Uterus (tissue), 4 donors: Measurements from ENCODE around the gene NRXN3. TPM values are rescaled to one million over a fixed set of nuclear protein-coding genes. Genes with fewer than 3 reads are reported as not detected.

Experiments used
- DNase-seq, 2 donors: peaks; one replicate each; pipeline ENCODE4 v3.0.0-alpha.2; 2019 to 2020
- H3K27ac ChIP-seq, 2 donors: fragments of 200-600 bp; sonication (generic); 1 replicate in 1 of 2; 2 replicates in 1 of 2; pipeline ENCODE4 v1.5.1; 2016 to 2018
- H3K27me3 ChIP-seq, 2 donors: fragments of 200-600 bp; sonication (generic); one replicate each; pipeline ENCODE4 v1.5.1; 2018 to 2019; ENCODE audit warnings: control low read depth in 1 of 2
- H3K36me3 ChIP-seq, 2 donors: fragments of 200-600 bp; sonication (generic); one replicate each; pipeline ENCODE4 v1.5.1; 2019; ENCODE audit warnings: control low read depth in 1 of 2
- H3K4me1 ChIP-seq, 2 donors: fragments of 200-600 bp; sonication (generic); one replicate each; pipeline ENCODE4 v1.5.1; 2018 to 2019; ENCODE audit warnings: control low read depth in 1 of 2
- H3K4me3 ChIP-seq, 2 donors: fragments of 200-600 bp; sonication (generic); 1 replicate in 1 of 2; 2 replicates in 1 of 2; pipeline ENCODE4 v1.5.1; 2018 to 2019; ENCODE audit warnings: mild to moderate bottlenecking in 1 of 2
- H3K9me3 ChIP-seq, 2 donors: fragments of 200-600 bp; sonication (generic); one replicate each; pipeline ENCODE4 v1.5.1; 2019; ENCODE audit warnings: control low read depth in 1 of 2
- POLR2A ChIP-seq, 2 donors: fragments of 450-650 bp; IDR thresholded peaks; one replicate each; pipeline ENCODE4 v1.6.1; 2016; ENCODE audit warnings: antibody characterized with exemption in 2 of 2, mild to moderate bottlenecking in 1 of 2, moderate library complexity in 1 of 2
- intact Hi-C: fragments of 100-400 bp; cut with DNase I; formaldehyde crosslinking; loops from one replicate; pipeline ENCODE4 v1.15.1; 2023; ENCODE audit warnings: low total_unique reads
- total RNA-seq, 4 donors: library from RNA; depleted of rRNA in 3 of 4; stranded (reverse); fragments of >200 nt in 3 of 4; gene quantifications; one replicate each; pipeline versions ENCODE4 v1.1.0 to v1.2.4, GENCODE V29; 2014 to 2023
- TF ChIP-seq, protein P1 (sequence below), 4 experiments: fragments of 200-600 bp in 2 of 4; fragments of 450-650 bp in 2 of 4; sonication (generic) in 2 of 4; IDR thresholded peaks; one replicate each; pipeline ENCODE4 v1.5.1; 2016 to 2019; ENCODE audit warnings: antibody characterized with exemption in 4 of 4, mild to moderate bottlenecking in 2 of 4, moderate library complexity in 1 of 4
- donor health status: DM: yes; HTN: yes; CAD: no.

NRXN3 gene
- total RNA-seq, 4 donors from 2014 or later: 2.9 to 17.0 (median 4.4) TPM

DNA sequence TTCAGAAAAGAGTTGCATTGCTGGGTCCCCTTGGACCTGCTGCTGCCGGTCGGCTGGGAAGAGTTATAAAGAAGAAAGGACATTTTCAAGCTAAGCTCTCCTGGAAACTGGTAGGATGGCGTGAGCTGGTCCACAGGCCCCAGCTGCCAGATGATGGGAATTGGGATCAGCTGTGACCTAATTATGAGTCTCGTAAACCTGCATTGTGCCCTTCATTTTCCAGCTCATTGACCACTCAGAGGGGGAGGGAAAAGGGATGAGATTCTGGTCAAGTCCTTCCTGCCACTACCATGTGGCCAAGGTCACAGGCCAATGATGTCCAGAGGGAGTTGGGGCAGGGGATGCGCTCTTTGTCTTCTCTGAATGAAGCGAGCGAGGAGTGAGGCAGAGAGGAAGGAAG lies 320.9 kb downstream of the NRXN3 start:
- Histone ChIP-seq H3K36me3 (no peaks in the 10 kb centered on the region), H3K9me3 (no peaks in the 10 kb centered on the region), H3K27ac (no peak overlapping the region), H3K27me3 (no peaks in the 10 kb centered on the region), H3K4me1 (no peaks in the 10 kb centered on the region), H3K4me3 (no peak overlapping the region)
- intact Hi-C loops: no loop called here
- TF ChIP-seq, protein P1, sequence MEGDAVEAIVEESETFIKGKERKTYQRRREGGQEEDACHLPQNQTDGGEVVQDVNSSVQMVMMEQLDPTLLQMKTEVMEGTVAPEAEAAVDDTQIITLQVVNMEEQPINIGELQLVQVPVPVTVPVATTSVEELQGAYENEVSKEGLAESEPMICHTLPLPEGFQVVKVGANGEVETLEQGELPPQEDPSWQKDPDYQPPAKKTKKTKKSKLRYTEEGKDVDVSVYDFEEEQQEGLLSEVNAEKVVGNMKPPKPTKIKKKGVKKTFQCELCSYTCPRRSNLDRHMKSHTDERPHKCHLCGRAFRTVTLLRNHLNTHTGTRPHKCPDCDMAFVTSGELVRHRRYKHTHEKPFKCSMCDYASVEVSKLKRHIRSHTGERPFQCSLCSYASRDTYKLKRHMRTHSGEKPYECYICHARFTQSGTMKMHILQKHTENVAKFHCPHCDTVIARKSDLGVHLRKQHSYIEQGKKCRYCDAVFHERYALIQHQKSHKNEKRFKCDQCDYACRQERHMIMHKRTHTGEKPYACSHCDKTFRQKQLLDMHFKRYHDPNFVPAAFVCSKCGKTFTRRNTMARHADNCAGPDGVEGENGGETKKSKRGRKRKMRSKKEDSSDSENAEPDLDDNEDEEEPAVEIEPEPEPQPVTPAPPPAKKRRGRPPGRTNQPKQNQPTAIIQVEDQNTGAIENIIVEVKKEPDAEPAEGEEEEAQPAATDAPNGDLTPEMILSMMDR (IDR thresholded peaks at IDR 0.05): no peak
- no peak for TF ChIP-seq POLR2A (IDR thresholded peaks at IDR 0.05)
- no peak for DNase-seq

DNA sequence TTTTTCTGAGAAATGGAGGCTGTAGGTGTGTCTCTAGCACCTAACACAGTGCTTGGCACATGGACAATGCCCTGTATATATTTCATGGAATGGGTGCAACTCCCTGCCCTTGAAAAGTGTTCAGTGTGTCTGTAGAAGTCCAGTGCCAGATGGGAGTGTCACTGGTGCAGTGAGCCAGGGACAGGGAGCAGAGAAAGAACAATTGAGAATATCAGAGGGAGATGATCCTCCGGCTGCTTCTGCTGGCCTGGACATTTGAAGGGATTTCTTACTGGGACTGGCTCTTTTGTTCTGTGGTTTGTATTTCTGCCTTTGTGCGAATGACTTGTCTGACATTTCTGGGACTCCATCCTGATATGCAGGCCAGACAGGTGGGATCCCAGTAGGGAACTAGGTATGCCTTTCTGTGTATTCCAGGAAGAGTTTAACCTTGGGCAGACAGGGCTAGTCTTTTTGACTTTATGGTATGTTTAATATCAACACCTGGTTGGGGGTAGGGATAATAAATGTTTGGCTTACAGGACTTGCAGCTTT lies 328.0 kb downstream of the NRXN3 start:
- Histone ChIP-seq H3K9me3 (no peaks in the 10 kb centered on the region), H3K36me3 (no peaks in the 10 kb centered on the region), H3K27ac (no peak overlapping the region), H3K4me3 (no peak overlapping the region), H3K4me1 (no peaks in the 10 kb centered on the region), H3K27me3 (no peaks in the 10 kb centered on the region)
- TF ChIP-seq POLR2A (IDR thresholded peaks at IDR 0.05): no peak
- TF ChIP-seq, protein P1 (IDR thresholded peaks at IDR 0.05): no peak
- intact Hi-C loops: no loop called here
- no peak for DNase-seq

DNA sequence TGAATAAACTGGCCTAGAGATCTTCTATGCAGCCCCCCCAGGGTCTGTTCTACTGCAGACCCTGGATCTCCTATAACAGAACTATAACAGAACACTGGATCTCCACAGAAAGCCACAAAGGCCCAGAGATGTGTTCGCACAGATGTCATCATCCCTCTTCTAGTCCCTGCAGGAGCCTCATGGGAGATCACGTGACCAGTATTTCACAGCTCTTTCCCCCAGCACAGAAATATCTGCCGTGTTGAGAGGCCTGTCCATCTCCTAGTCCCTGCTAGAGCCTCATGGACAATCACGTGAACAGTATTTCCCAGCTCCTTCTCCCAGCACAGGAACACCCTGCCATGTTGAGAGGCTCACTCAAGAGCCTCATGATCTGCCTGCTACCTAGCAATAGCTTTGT lies 331.7 kb downstream of the NRXN3 start:
- no peaks in the 10 kb centered on the region for H3K27me3 ChIP-seq
- DNase-seq: no peak
- no peaks in the 10 kb centered on the region for H3K9me3 ChIP-seq
- intact Hi-C loops: no loop called here
- no peaks in the 10 kb centered on the region for H3K36me3 ChIP-seq
- H3K4me3 ChIP-seq: no peak overlapping the region
- no peak for TF ChIP-seq POLR2A (IDR thresholded peaks at IDR 0.05)
- TF ChIP-seq, protein P1 (IDR thresholded peaks at IDR 0.05): no peak
- H3K27ac ChIP-seq: no peak overlapping the region
- H3K4me1 ChIP-seq: no peaks in the 10 kb centered on the region

DNA sequence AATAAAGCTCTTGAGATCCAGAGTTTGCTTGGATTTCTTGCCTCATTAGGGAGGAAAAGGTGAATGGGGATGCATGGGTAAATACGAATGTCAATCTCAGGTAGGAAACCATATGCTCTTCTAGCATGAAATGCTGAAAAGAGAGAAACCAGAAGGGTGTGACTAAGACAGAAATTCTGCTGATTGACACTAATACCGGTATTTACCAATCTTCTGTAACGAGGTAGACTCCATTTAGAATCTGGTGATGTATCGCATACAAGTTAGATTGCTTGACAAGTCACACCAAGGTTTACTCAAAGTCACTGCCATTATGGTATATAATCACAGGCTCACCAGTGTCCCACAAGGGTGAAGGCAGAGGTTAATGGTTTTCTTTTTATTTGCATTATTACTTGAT lies 337.9 kb downstream of the NRXN3 start:
- H3K4me1 ChIP-seq: no peaks in the 10 kb centered on the region
- no peak overlapping the region for H3K27ac ChIP-seq
- no peaks in the 10 kb centered on the region for H3K27me3 ChIP-seq
- DNase-seq: no peak
- H3K9me3 ChIP-seq: no peaks in the 10 kb centered on the region
- H3K4me3 ChIP-seq: no peak overlapping the region
- intact Hi-C loops: no loop called here
- TF ChIP-seq POLR2A (IDR thresholded peaks at IDR 0.05): no peak
- TF ChIP-seq, protein P1 (IDR thresholded peaks at IDR 0.05): no peak
- H3K36me3 ChIP-seq: no peaks in the 10 kb centered on the region

DNA sequence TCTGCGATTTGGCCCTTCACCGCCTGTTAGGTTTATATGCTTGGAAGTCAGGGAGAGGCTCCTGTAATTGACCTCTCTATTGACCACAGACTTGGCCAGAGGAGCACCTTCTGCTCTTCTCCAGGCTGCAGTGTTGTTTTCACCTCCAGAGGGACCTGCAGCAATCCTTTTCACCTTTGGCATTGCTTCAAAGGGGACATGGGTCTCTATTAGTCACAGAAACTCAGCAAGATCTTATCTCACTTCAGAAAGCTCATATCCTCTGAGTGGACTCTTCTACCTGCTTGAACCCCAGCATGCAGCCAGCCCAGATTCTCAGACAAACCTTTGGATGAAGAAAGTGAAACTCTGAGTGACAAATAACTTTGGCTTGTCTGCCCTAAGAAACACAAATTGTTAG lies 339.3 kb downstream of the NRXN3 start:
- H3K27ac ChIP-seq: no peak overlapping the region
- DNase-seq: no peak
- no peak for TF ChIP-seq POLR2A (IDR thresholded peaks at IDR 0.05)
- TF ChIP-seq, protein P1 (IDR thresholded peaks at IDR 0.05): no peak

More for the DNA sequence above, 339.3 kb downstream of the NRXN3 start:
- Histone ChIP-seq H3K36me3 (no peaks in the 10 kb centered on the region), H3K9me3 (no peaks in the 10 kb centered on the region), H3K4me1 (no peaks in the 10 kb centered on the region), H3K27me3 (no peaks in the 10 kb centered on the region), H3K4me3 (no peak overlapping the region)
- intact Hi-C loops: no loop called here
